Ovary (tissue), 9 donors: ENCODE results near the gene GPSM1. TPM values are rescaled to one million over a fixed set of nuclear protein-coding genes. Genes with fewer than 3 reads are reported as not detected.

Experiments
- DNase-seq, 5 donors: peaks; one replicate each; pipeline ENCODE4 v3.0.0-alpha.2; 2019 to 2020
- H3K27ac ChIP-seq, 2 donors: fragments of 200-600 bp; one replicate each; pipeline versions ENCODE4 v1.5.1 to v1.8.0; 2019 to 2022
- H3K27me3 ChIP-seq: fragments of 200-600 bp; one replicate; pipeline ENCODE4 v1.8.0; 2022
- H3K36me3 ChIP-seq: fragments of 200-600 bp; sonication (generic); one replicate; pipeline ENCODE4 v1.5.1; 2019
- H3K4me1 ChIP-seq: one replicate; pipeline ENCODE4 v1.8.1; 2013; ENCODE audit warnings: mild to moderate bottlenecking, moderate library complexity; ENCODE audit not compliant: insufficient read depth
- H3K4me3 ChIP-seq: fragments of 200-600 bp; sonication (generic); one replicate; pipeline ENCODE4 v1.5.1; 2017
- H3K9me3 ChIP-seq, 2 donors: fragments of 200-600 bp in 1 of 2; sonication (generic) in 1 of 2; one replicate each; pipeline versions ENCODE4 v1.5.1 to v1.8.1; 2013 to 2019; ENCODE audit warnings: mild to moderate bottlenecking in 1 of 2, moderate library complexity in 1 of 2
- EP300 ChIP-seq: sonication (generic); formaldehyde crosslinking; IDR thresholded peaks from one replicate; pipeline ENCODE4 v1.6.1; 2017; ENCODE audit warnings: antibody characterized with exemption
- POLR2A ChIP-seq: fragments of 450-650 bp; IDR thresholded peaks from one replicate; pipeline ENCODE4 v1.6.1; 2017; ENCODE audit warnings: antibody characterized with exemption, mild to moderate bottlenecking, moderate library complexity
- WGBS, 3 donors: extraction: QIAGEN DNeasy Blood & Tissue Kit in 1 of 3; methylation state at CpG; one replicate each; pipeline versions ENCODE4 v1.1.5 to v1.1.7; 2013 to 2017; 5-methylcytosine and 5-hydroxymethylcytosine counted together
- intact Hi-C, 4 donors: fragments of 100-400 bp; cut with DNase I; formaldehyde crosslinking; loops; one replicate each; pipeline versions ENCODE4 v1.11.0 to v1.15.1; 2022 to 2023
- polyA plus RNA-seq, 2 donors: library from polyadenylated mRNA; stranded (reverse); fragments of 200-250 nt in 1 of 2; fragments of 350-450 nt in 1 of 2; fragmentation: Illumina TruSeq in 1 of 2; extraction: RNeasy Lipid Tissue Mini Kit (QIAGEN cat#74804) in 1 of 2; gene quantifications; one replicate each; pipeline ENCODE4 v1.2.3, GENCODE V29; 2013 to 2014
- total RNA-seq, 7 donors: library from RNA; depleted of rRNA in 2 of 7; stranded (reverse); fragments of >200 nt in 2 of 7; fragmentation: NEBNext Ultra II Directional in 3 of 7; extraction: Animal tissue kit (Norgen Biotek cat#: 25700) in 3 of 7; gene quantifications; one replicate each; pipeline versions ENCODE4 v1.1.0 to v1.2.4, GENCODE V29; 2016 to 2023
- TF ChIP-seq, protein P1 (sequence below), 3 donors: fragments of 450-650 bp in 2 of 3; fragments of 200-600 bp in 1 of 3; IDR thresholded peaks; one replicate each; pipeline versions ENCODE4 v1.5.1 to v1.8.0; 2016 to 2022; ENCODE audit warnings: antibody characterized with exemption in 3 of 3, mild to moderate bottlenecking in 1 of 3
- donor health status: DM: no; HTN: no; CAD: no; lungs with moderate emphysema.
- donor health status: DM: no; HTN: no; CAD: no.
- donor health status: Bipolar disorder and iron deficiency.
- donor health status: DM: yes; HTN: yes; CAD: no.
- donor health status: DM: no; HTN: no; CAD: no.
- donor health status: DM: yes; HTN: yes; CAD: no.

The GPSM1 gene
- total and polyA plus RNA-seq, 9 donors: 0.57 to 65.4 (median 36.3) TPM

DNA sequence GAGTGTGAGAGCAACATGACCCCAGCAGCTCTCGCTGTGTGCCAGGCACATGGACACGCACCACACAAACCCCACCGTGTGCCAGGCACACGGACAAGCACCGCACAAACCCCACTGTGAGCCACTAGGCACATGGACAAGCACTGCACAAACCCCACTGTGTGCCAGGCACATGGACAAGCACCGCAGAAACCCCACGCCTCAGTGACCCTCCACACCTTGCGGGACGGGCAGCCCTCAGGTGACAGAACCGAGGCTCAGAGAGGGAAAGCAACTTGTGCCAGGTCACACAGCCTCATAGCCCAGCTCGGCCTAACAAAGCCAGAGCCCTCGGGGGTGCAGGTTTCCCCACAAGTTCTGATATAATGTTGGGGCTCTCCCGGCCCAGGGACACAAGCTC, 2.0 kb upstream of the GPSM1 start:
- Histone ChIP-seq H3K27me3 (no peaks in the 10 kb centered on the region), H3K4me3 (no peak overlapping the region), H3K9me3 (no peaks in the 10 kb centered on the region), H3K4me1 (peaks cover 19% of the 10 kb centered on the region), H3K36me3 (no peaks in the 10 kb centered on the region), H3K27ac (peak overlapping the region in 1 of 2 donors; percentile 94)
- WGBS, 3 donors: 90 to 97% (median 96%) methylated on average over 13 of the region's 13 CpGs
- intact Hi-C loops: loop anchor here in 1 of 4 donors (5.0 kb wide), 1 partner anchor 37 kb away; the partner anchor contains the start of gene DNLZ
- TF ChIP-seq POLR2A: no peak
- TF ChIP-seq, protein P1, sequence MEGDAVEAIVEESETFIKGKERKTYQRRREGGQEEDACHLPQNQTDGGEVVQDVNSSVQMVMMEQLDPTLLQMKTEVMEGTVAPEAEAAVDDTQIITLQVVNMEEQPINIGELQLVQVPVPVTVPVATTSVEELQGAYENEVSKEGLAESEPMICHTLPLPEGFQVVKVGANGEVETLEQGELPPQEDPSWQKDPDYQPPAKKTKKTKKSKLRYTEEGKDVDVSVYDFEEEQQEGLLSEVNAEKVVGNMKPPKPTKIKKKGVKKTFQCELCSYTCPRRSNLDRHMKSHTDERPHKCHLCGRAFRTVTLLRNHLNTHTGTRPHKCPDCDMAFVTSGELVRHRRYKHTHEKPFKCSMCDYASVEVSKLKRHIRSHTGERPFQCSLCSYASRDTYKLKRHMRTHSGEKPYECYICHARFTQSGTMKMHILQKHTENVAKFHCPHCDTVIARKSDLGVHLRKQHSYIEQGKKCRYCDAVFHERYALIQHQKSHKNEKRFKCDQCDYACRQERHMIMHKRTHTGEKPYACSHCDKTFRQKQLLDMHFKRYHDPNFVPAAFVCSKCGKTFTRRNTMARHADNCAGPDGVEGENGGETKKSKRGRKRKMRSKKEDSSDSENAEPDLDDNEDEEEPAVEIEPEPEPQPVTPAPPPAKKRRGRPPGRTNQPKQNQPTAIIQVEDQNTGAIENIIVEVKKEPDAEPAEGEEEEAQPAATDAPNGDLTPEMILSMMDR (IDR thresholded peaks at IDR 0.05): no peak
- no peak for TF ChIP-seq EP300
- peak in 2 of 5 donors; percentile 36 to 50 for DNase-seq

DNA sequence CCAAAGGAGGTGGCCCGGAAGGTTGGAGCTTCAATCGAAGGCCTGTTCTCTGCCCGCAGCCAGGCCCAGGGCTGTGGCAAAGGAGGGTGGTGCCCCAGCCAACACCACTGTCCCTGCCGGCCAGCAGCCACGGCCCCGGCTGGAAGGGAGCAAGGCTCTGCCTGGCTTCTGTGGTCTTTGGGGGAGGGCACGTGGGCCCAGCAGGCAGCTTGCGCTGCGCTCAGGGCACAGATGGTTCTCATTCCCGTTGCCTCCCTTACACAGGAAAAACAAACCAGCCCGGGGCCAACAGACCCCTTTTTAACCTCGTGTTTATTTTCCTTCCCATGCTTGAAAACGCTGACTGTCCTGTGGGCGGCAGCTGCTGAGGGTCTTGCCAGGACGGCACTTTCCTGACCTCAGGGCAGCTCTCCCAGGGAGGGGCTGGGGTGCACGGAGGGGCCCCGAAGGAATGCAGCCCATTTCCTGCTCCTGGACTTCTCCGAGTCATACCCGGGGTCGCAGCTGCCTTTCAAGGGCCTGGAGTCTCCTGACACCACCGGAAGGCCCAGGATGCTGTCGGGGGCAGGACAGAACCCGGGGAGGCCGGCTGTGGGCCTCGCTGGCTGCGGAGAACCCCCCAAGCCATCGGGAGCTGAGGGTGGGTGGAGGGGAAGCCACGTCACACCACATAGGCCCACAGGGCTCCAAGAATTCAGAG, 1.1 kb upstream of the GPSM1 start:
- Histone ChIP-seq H3K9me3 (no peaks in the 10 kb centered on the region), H3K27ac (peak overlapping the region; percentile 85 to 94), H3K4me3 (no peak overlapping the region), H3K4me1 (peaks cover 19% of the 10 kb centered on the region), H3K36me3 (no peaks in the 10 kb centered on the region), H3K27me3 (no peaks in the 10 kb centered on the region)
- DNase-seq: peak; percentile 56 to 86 (median 75)
- 9 to 19% (median 10%) methylated on average over 28 of the region's 28 CpGs for WGBS, 3 donors
- intact Hi-C loops: loop anchor here in 1 of 4 donors (5.0 kb wide), 1 partner anchor 36 kb away; the partner anchor contains the start of gene DNLZ
- TF ChIP-seq POLR2A (no peak), EP300 (no peak)
- TF ChIP-seq, protein P1 (IDR thresholded peaks at IDR 0.05): no peak

DNA sequence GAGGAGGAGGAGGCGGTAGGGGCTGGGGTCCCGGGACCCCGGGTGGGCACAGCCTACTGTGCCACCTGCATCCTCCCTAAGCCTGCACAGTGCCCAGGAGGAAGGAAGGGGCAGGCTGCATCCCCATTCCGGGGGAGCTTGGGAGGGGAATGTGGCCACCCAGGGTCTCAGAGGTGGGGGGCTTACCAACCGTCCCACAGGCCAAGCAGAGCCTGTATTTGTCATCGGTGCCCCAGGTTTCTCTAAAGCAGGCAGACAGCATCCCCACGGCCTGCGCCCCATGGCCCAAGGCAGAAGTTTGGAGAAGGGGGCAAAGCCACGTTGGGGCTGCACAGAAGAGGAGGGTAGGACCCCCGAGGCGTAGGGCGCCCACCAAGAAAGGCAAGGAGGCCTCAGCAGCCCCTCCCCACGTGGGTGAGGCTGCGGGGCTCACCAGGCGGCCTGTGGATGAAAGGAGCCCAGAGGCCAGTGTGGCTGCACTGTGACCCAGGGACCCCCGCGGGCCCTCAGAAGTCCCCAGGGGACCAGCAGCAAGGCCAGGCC, 507 bp upstream of the GPSM1 start:
- intact Hi-C loops: loop anchor here in 1 of 4 donors (5.0 kb wide), 1 partner anchor 35 kb away; the partner anchor contains the start of gene DNLZ
- peak overlapping the region; percentile 85 to 94 for H3K27ac ChIP-seq
- no peaks in the 10 kb centered on the region for H3K36me3 ChIP-seq
- H3K4me3 ChIP-seq: peak overlapping the region; percentile 69
- no peaks in the 10 kb centered on the region for H3K9me3 ChIP-seq
- no peak for DNase-seq
- WGBS, 3 donors: 27 to 32% (median 31%) methylated on average over 8 to 17 of the region's 17 CpGs
- no peaks in the 10 kb centered on the region for H3K27me3 ChIP-seq
- peaks cover 19% of the 10 kb centered on the region for H3K4me1 ChIP-seq
- TF ChIP-seq EP300 (no peak), POLR2A (no peak)
- TF ChIP-seq, protein P1 (IDR thresholded peaks at IDR 0.05): no peak

DNA sequence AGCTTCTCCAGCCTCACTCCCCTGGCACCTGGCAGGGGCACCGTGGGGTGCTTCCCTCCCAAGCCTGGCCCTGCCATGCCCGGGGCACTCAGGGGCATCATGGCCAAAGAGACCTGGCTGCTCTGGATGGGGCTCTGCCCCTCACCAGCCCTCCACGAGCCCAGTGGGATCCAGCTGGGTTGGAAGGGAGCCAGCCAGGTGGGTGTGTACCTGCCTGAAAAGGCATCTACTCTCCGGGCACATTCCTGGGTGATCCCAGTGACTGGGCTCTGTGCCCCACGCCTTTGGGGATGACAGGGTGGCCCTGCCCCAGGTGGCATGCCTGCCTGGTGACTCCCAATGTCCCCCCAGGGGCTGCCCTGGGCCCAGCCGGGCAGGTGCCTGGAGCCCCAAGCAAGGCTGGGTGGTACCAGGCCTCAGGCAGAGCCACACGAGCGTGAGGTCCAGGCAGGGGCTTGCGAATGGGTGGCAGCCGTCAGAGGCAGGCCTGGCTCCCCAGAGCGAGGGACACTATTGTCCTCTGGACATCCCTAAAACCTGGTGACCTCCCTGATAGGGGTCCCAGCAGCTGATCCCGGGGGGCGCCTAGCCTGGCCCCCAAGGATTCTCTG, 777 bp downstream of the GPSM1 start:
- Histone ChIP-seq H3K4me3 (peak overlapping the region; percentile 69), H3K27me3 (no peaks in the 10 kb centered on the region), H3K4me1 (peaks cover 19% of the 10 kb centered on the region), H3K9me3 (no peaks in the 10 kb centered on the region), H3K36me3 (no peaks in the 10 kb centered on the region), H3K27ac (peak overlapping the region; percentile 85 to 94)
- DNase-seq: peak; percentile 57 to 77 (median 72)
- intact Hi-C loops: loop anchor here in 1 of 4 donors (5.0 kb wide), 1 partner anchor 34 kb away; the partner anchor contains the start of gene DNLZ
- 11 to 22% (median 19%) methylated on average over 8 to 13 of the region's 13 CpGs for WGBS, 3 donors
- TF ChIP-seq, protein P1 (IDR thresholded peaks at IDR 0.05): no peak
- TF ChIP-seq POLR2A (no peak), EP300 (no peak)
